Glutamatergic neuron (in vitro differentiated cells): ENCODE results near the gene CCDC18. TPM values are rescaled to one million over a fixed set of nuclear protein-coding genes. Genes with fewer than 3 reads are reported as not detected.

Experiments used
- DNase-seq: peaks from one replicate; pipeline ENCODE4 v3.0.0; 2022
- H3K27ac Mint-ChIP-seq: one replicate; pipeline ENCODE4 v1.8.0; 2020; ENCODE audit warnings: mild to moderate bottlenecking, mixed read lengths, inconsistent platforms; ENCODE audit not compliant: unreplicated experiment
- H3K27me3 Mint-ChIP-seq: one replicate; pipeline ENCODE4 v1.8.0; 2020; ENCODE audit warnings: mild to moderate bottlenecking, moderate library complexity, mixed read lengths, inconsistent platforms; ENCODE audit not compliant: unreplicated experiment
- H3K36me3 Mint-ChIP-seq: one replicate; pipeline ENCODE4 v1.8.0; 2020; ENCODE audit warnings: mild to moderate bottlenecking, mixed read lengths, inconsistent platforms; ENCODE audit not compliant: unreplicated experiment
- H3K4me1 Mint-ChIP-seq: one replicate; pipeline ENCODE4 v1.8.0; 2020; ENCODE audit warnings: mild to moderate bottlenecking, low read depth, mixed read lengths, inconsistent platforms; ENCODE audit not compliant: unreplicated experiment
- H3K4me3 Mint-ChIP-seq: one replicate; pipeline ENCODE4 v1.8.0; 2020; ENCODE audit warnings: mild to moderate bottlenecking, mixed read lengths, inconsistent platforms; ENCODE audit not compliant: unreplicated experiment
- H3K9me3 Mint-ChIP-seq: one replicate; pipeline ENCODE4 v1.8.0; 2020; ENCODE audit warnings: mild to moderate bottlenecking, moderate library complexity, mixed read lengths, inconsistent platforms; ENCODE audit not compliant: unreplicated experiment
- total RNA-seq: library from RNA; stranded (reverse); fragmentation: NEBNext Ultra II Directional; extraction: Animal tissue kit (Norgen Biotek cat#: 25700); gene quantifications from one replicate; pipeline ENCODE4 v1.2.1, GENCODE V29; 2021; ENCODE audit not compliant: unreplicated experiment
- TF ChIP-seq, protein P1 (sequence below): fragments of 200-600 bp; sonication (generic); IDR thresholded peaks from one replicate; pipeline ENCODE4 v1.5.0; 2021; ENCODE audit not compliant: partially characterized antibody, unreplicated experiment

CCDC18 gene
- total RNA-seq, 1 donor from 2014 or later, result 9.9 TPM

- TF ChIP-seq, protein P1, sequence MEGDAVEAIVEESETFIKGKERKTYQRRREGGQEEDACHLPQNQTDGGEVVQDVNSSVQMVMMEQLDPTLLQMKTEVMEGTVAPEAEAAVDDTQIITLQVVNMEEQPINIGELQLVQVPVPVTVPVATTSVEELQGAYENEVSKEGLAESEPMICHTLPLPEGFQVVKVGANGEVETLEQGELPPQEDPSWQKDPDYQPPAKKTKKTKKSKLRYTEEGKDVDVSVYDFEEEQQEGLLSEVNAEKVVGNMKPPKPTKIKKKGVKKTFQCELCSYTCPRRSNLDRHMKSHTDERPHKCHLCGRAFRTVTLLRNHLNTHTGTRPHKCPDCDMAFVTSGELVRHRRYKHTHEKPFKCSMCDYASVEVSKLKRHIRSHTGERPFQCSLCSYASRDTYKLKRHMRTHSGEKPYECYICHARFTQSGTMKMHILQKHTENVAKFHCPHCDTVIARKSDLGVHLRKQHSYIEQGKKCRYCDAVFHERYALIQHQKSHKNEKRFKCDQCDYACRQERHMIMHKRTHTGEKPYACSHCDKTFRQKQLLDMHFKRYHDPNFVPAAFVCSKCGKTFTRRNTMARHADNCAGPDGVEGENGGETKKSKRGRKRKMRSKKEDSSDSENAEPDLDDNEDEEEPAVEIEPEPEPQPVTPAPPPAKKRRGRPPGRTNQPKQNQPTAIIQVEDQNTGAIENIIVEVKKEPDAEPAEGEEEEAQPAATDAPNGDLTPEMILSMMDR, result no peak
- H3K27ac Mint-ChIP-seq, result no peak overlapping the region
- no peaks in the 10 kb centered on the region for H3K27me3 Mint-ChIP-seq
- no peak overlapping the region for H3K4me3 Mint-ChIP-seq
- no peak for DNase-seq
- H3K4me1 Mint-ChIP-seq, result no peaks in the 10 kb centered on the region
- H3K9me3 Mint-ChIP-seq, result no peaks in the 10 kb centered on the region
- peaks cover 4% of the 10 kb centered on the region for H3K36me3 Mint-ChIP-seq
Measured at GRCh38 chr1:93317207-93317606, 136.7 kb downstream of the CCDC18 start.

DNA sequence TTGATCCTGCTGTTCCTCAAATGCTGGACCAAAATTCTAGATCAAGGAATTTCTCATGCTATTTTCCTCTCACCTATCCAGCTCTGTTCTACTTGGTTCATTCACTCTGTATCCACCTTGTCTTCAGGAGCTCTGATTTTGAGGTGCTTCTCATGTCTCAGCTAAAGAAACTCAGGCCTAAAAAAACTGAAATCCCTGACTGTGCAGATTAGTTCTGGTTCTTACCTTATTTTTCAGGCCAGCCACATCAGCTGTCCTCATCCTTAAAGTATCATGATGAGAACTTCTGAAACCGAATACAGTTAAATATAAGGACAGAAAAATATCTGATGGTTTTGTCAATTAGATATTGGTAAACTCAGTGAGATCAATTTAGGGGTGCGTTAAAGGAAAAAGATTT is 137.4 kb downstream of the CCDC18 start:
- Mint-ChIP-seq H3K4me1 (no peaks in the 10 kb centered on the region), H3K27ac (no peak overlapping the region), H3K4me3 (no peak overlapping the region), H3K27me3 (no peaks in the 10 kb centered on the region), H3K36me3 (peaks cover 4% of the 10 kb centered on the region), H3K9me3 (no peaks in the 10 kb centered on the region)
- no peak for DNase-seq
- TF ChIP-seq, protein P1, result no peak

- Mint-ChIP-seq H3K4me1 (no peaks in the 10 kb centered on the region), H3K4me3 (no peak overlapping the region), H3K27ac (no peak overlapping the region), H3K27me3 (no peaks in the 10 kb centered on the region), H3K9me3 (no peaks in the 10 kb centered on the region), H3K36me3 (peaks cover 4% of the 10 kb centered on the region)
- DNase-seq, result no peak
- TF ChIP-seq, protein P1, result no peak
Measured at GRCh38 chr1:93321720-93322119, 141.2 kb downstream of the CCDC18 start.

GRCh38 chr1:93322349-93322748 is 141.8 kb downstream of the CCDC18 start:
- TF ChIP-seq, protein P1, result no peak
- peaks cover 4% of the 10 kb centered on the region for H3K36me3 Mint-ChIP-seq
- H3K27me3 Mint-ChIP-seq, result no peaks in the 10 kb centered on the region
- H3K4me3 Mint-ChIP-seq, result no peak overlapping the region
- no peaks in the 10 kb centered on the region for H3K9me3 Mint-ChIP-seq
- no peaks in the 10 kb centered on the region for H3K4me1 Mint-ChIP-seq
- no peak overlapping the region for H3K27ac Mint-ChIP-seq
- DNase-seq, result no peak

GRCh38 chr1:93323185-93323820 is 142.8 kb downstream of the CCDC18 start:
- no peak overlapping the region for H3K4me3 Mint-ChIP-seq
- H3K27ac Mint-ChIP-seq, result no peak overlapping the region
- DNase-seq, result no peak
- TF ChIP-seq, protein P1, result no peak
- peaks cover 4% of the 10 kb centered on the region for H3K36me3 Mint-ChIP-seq
- no peaks in the 10 kb centered on the region for H3K9me3 Mint-ChIP-seq
- H3K4me1 Mint-ChIP-seq, result peaks cover 7% of the 10 kb centered on the region
- no peaks in the 10 kb centered on the region for H3K27me3 Mint-ChIP-seq
